Testis (tissue), 2 donors: Measurements from ENCODE around the gene TRIO.

ENCODE experiments used
- CTCF ChIP-seq, 3 experiments: fragments of 450-650 bp in 2 of 3; fragments of 200-600 bp in 1 of 3; sonication (generic) in 1 of 3; IDR thresholded peaks; one replicate each; pipeline ENCODE4 v1.5.1; 2016 to 2019; ENCODE audit warnings: antibody characterized with exemption in 3 of 3, mild to moderate bottlenecking in 2 of 3, moderate library complexity in 1 of 3
- POLR2A ChIP-seq: fragments of 450-650 bp; IDR thresholded peaks from one replicate; pipeline ENCODE4 v1.6.1; 2017; ENCODE audit warnings: antibody characterized with exemption, mild to moderate bottlenecking, moderate library complexity

DNA sequence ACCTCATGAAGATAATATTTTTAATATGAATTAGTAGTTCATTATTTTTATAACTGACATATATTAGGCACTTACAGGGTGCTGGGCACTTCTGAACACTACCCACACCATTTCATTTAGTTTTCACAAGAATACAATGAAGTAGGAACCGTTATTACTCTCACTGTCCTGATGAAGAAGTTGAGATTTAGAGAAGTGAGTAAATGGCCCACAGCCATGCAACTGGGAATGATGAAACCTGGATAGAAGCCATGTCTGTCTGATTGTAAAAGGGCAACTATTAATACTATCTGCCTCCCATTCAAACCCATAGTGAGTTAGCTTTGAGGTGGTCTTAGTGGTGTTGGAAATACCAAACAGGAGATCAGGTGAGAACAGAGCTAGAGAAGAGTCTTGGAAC lies 408.9 kb downstream of the TRIO start:
- TF ChIP-seq POLR2A (no peak), CTCF (IDR thresholded peaks at IDR 0.05) (no peak)
